Ishikawa (cell line): Measurements from ENCODE around the gene TMEM238.
A peak's percentile ranks its signal among the peaks of the same experiment; 100 is the strongest.

Experiments
- CEBPB ChIP-seq: IDR thresholded peaks from 2 replicates; pipeline ENCODE4 v1.6.1; 2012
- CREB1 ChIP-seq: IDR thresholded peaks from 2 replicates; pipeline ENCODE4 v1.6.1; 2012; ENCODE audit warnings: low read depth
- EGR1 ChIP-seq: IDR thresholded peaks from 2 replicates; pipeline ENCODE4 v1.6.1; 2012
- EP300 ChIP-seq: IDR thresholded peaks from 2 replicates; pipeline ENCODE4 v1.6.1; 2012; ENCODE audit warnings: borderline replicate concordance
- FOXM1 ChIP-seq: IDR thresholded peaks from 2 replicates; pipeline ENCODE4 v1.6.1; 2012; ENCODE audit warnings: low read depth, borderline replicate concordance
- NFIC ChIP-seq: IDR thresholded peaks from 2 replicates; pipeline ENCODE4 v1.6.1; 2012
- RAD21 ChIP-seq: IDR thresholded peaks from 2 replicates; pipeline ENCODE4 v1.6.1; 2012; ENCODE audit warnings: low read depth
- TAF1 ChIP-seq: IDR thresholded peaks from 2 replicates; pipeline ENCODE4 v1.6.1; 2012; ENCODE audit warnings: low read depth, mild to moderate bottlenecking
- TCF12 ChIP-seq: IDR thresholded peaks from 2 replicates; pipeline ENCODE4 v1.6.1; 2012; ENCODE audit warnings: low read depth
- TEAD4 ChIP-seq: IDR thresholded peaks from 2 replicates; pipeline ENCODE4 v1.6.1; 2012
- USF1 ChIP-seq: IDR thresholded peaks from 2 replicates; pipeline ENCODE4 v1.6.1; 2012
- YY1 ChIP-seq: IDR thresholded peaks from 2 replicates; pipeline ENCODE4 v1.6.1; 2012; ENCODE audit warnings: low read depth
- ZBTB7A ChIP-seq: IDR thresholded peaks from 2 replicates; pipeline ENCODE4 v1.6.1; 2012; ENCODE audit warnings: low read depth
- TF ChIP-seq, protein P1 (sequence below): IDR thresholded peaks from 2 replicates; pipeline ENCODE4 v1.6.1; 2012
- TF ChIP-seq, protein P2 (sequence below): IDR thresholded peaks from 2 replicates; pipeline ENCODE4 v1.6.1; 2012; ENCODE audit warnings: low read depth, mild to moderate bottlenecking

The TMEM238 gene

DNA sequence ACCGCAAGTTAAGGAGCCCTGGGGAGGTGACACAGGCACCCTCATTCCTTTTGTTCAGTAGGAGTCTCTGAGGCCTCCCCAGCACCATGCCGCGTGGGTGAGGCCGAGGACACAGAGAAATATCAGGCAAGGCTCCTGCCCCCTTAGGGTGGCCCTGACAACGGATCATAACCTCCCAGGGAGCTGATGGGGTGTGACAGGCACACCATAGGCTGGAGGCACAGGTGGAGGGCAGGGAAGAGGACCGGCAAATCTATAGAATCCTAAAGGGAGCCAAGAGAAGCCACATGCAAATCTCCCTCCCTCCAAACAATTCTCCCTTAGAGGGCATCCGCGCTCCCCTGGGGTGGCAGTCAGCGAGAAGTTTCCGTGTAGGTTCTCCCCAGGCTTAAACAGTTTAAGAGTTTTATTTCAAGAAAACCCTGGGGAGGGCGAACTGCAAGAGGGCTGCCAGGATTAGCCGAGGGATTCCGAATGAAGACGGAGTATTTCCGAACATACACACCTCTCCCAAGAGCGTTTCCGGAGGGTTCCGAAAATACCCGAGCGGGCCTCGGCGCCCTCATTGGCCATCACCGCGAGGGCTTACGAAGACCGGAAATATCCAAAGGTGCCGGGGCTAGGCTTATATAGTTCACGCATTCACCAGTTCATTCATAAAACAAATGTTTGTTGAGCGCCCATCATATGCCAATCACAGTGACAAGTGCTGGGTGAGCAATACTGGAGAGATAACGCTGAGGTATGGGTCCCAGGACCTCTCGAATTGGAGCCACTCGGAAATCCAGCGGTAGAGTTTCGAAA is 1.0 kb upstream of the TMEM238 start:
- TF ChIP-seq, protein P1, sequence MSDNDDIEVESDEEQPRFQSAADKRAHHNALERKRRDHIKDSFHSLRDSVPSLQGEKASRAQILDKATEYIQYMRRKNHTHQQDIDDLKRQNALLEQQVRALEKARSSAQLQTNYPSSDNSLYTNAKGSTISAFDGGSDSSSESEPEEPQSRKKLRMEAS: no peak
- no peak for TF ChIP-seq NFIC
- no peak for TF ChIP-seq USF1
- TF ChIP-seq CEBPB: no peak
- TF ChIP-seq TAF1: no peak
- TF ChIP-seq RAD21: no peak
- TF ChIP-seq TEAD4: no peak
- TF ChIP-seq ZBTB7A: no peak
- TF ChIP-seq TCF12: no peak
- TF ChIP-seq CREB1: no peak
- no peak for TF ChIP-seq EGR1
- TF ChIP-seq EP300: no peak
- TF ChIP-seq YY1: no peak
- TF ChIP-seq, protein P2, sequence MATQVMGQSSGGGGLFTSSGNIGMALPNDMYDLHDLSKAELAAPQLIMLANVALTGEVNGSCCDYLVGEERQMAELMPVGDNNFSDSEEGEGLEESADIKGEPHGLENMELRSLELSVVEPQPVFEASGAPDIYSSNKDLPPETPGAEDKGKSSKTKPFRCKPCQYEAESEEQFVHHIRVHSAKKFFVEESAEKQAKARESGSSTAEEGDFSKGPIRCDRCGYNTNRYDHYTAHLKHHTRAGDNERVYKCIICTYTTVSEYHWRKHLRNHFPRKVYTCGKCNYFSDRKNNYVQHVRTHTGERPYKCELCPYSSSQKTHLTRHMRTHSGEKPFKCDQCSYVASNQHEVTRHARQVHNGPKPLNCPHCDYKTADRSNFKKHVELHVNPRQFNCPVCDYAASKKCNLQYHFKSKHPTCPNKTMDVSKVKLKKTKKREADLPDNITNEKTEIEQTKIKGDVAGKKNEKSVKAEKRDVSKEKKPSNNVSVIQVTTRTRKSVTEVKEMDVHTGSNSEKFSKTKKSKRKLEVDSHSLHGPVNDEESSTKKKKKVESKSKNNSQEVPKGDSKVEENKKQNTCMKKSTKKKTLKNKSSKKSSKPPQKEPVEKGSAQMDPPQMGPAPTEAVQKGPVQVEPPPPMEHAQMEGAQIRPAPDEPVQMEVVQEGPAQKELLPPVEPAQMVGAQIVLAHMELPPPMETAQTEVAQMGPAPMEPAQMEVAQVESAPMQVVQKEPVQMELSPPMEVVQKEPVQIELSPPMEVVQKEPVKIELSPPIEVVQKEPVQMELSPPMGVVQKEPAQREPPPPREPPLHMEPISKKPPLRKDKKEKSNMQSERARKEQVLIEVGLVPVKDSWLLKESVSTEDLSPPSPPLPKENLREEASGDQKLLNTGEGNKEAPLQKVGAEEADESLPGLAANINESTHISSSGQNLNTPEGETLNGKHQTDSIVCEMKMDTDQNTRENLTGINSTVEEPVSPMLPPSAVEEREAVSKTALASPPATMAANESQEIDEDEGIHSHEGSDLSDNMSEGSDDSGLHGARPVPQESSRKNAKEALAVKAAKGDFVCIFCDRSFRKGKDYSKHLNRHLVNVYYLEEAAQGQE: no peak
- no peak for TF ChIP-seq FOXM1

DNA sequence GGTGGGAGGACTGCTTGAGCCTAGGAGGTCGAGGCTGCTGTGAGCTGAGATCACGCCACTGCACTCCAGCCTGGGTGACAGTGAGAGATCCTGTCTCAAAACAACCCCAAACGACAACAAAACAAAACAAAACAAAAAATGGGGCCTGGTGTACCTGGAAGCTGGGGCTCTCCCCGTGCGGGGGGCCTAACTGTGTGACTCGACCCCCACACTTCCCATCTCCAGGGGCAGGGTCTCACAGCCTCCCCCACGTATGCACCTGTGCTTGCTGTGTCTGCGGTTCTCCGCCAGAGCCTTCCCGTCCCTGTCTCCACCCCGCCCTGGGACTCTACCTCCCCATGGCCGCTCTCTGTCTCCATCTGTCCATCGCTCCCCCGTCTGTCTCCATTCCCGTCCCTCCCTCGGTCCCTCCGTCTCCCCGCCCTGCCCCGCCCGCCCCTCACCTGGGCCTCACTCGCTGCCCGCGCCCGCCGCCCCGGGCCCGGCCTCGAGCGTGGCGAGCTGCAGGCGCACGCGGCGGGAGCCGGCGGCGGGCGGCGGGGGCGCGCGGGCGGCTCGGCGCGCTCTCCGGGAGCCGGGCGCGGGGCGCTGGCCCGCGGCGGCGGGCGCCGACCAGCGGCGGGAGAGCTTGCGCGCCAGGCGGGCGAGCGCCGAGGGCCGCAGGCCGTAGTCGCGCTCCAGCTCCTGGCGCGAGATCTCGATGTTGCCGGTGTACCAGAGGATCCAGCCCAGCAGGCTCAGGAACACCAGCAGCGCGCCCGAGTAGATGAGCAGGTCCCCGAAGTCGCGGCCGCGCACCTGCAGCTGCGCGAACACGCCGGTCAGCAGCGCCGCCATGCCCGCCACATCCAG is 587 bp downstream of the TMEM238 start:
- TF ChIP-seq, protein P1: peak; percentile 51
- no peak for TF ChIP-seq ZBTB7A
- TF ChIP-seq RAD21: no peak
- TF ChIP-seq TAF1: peak; percentile 13; the same call in 1 of the 2 replicates
- no peak for TF ChIP-seq USF1
- TF ChIP-seq EP300: no peak

DNA sequence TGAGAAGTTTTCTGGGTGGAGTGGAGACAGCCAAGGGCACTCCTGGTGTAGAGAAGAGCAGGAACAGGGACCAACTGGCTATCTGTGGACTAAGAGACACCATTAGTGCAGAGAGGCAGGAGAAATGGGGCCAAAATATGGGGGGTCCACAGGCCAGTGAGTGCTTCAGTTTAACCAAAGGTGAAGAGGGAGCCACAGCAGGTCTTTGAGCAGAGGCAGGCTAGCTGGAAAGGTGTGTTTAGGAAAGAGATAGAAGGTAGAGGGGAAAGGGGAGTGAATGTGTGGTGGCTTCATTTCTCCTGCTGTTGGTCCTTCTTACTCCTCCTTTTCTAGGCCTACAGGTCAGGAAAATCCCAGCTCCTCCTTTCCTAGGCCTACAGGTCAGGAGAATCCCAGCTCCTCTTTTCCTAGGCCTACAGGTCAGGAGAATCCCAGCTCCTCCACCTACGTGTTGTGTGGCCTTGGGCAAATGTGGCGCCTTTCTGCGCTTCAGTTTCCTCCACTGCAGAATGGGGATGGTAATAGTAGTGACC is 1.5 kb downstream of the TMEM238 start:
- TF ChIP-seq TAF1 (no peak), CREB1 (no peak), ZBTB7A (no peak), NFIC (no peak), EGR1 (no peak), TCF12 (no peak), CEBPB (no peak), EP300 (no peak)
- TF ChIP-seq, protein P1: no peak

DNA sequence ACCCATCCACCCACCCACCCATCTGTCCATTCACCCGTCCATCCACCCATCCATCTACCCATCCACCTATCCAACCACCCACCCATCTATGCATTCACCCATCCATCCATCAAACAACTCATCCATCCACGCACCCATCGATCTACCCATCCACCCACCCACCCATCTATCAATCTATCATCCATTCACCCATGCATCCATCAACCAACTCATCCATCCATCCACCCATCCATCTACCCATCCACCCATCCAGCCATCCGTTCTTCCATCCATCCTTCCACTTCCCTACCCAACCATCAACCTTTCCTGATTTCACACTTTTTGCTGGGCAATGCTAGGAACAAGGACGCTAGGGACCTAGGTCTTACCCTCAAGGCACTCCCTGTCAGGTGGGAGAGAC is 2.1 kb downstream of the TMEM238 start:
- TF ChIP-seq, protein P2: no peak
- no peak for TF ChIP-seq TCF12
- no peak for TF ChIP-seq RAD21
- TF ChIP-seq CREB1: no peak
- TF ChIP-seq ZBTB7A: no peak
- TF ChIP-seq, protein P1: no peak

GRCh38 chr19:55379174-55379573 is 4.9 kb downstream of the TMEM238 start:
- TF ChIP-seq CEBPB: no peak
- TF ChIP-seq EGR1: no peak
